Measurements from ENCODE around the gene THBD.

The THBD gene

GRCh38 chr20:23061734-23062561 lies 12.5 kb upstream of the THBD start:
- DNase-seq (ENCODE audit: low spot score), result no peak

GRCh38 chr20:23061262-23061661 lies 11.8 kb upstream of the THBD start:
- no peak for DNase-seq (ENCODE audit: low spot score)

- no peak for DNase-seq (ENCODE audit: low spot score)
Measured at GRCh38 chr20:23060629-23061028, 11.2 kb upstream of the THBD start.

DNA sequence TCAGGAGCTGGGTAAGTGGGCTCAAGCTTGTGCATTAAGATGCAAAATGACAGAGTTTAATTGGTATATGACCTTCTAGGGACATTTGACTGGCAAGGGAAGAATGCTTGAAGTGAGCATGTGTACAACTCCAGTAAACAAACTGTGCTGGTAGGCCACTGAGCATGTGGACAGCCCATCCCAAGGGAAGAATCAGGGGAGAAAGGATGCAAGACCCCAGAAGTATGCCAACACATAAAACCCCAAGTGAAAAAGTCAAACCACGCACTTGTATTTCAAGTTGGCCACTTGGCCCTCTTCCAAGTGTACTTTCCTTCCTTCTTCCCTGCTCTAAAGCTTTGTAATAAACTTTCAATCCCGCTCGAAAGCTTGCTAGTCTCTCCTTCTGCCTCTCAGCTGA lies 10.4 kb upstream of the THBD start:
- no peak for DNase-seq (ENCODE audit: low spot score)

- DNase-seq (ENCODE audit: low spot score), result no peak
Measured at GRCh38 chr20:23059001-23059400, 9.5 kb upstream of the THBD start.

DNA sequence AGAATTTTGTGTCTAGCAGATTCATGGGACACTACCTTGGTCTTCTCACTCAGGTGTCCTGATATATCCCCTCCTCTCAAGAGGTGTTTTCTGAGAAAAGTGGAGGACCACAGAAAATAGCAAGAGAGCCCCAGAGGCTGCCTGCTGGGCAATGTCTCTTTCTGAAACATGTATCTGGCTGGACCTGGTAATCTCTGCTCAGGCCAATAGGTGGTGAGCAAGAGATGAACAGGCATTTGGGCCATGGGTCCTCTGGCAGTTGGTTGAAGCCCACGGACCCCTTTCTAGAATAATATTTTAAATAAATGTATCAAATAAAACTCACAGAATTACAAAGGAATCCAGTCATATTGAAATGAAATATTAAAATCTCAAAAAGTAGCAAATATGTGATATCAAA lies 8.8 kb upstream of the THBD start:
- no peak for DNase-seq (ENCODE audit: low spot score)

DNA sequence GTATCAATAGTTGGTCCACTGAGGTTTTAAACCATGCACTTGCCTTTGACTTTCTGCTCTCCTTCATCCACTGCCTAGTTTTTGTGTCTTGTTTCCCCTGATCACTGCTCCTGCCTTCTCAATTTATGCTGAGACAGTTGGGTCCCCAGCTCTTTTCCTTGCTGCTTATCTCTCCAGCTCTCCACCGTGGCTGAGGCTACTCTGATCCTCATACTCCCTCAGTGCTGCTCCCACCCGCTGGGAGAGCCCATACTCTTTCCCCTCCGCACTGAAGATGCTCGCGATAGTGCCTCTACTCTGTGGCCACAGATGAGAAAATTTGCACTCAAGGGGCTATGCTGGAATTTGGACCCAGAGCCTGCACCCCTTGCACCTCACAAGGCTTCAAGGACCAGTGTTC lies 3.4 kb upstream of the THBD start:
- no peak for DNase-seq (ENCODE audit: low spot score)

GRCh38 chr20:23050847-23051627 lies 1.6 kb upstream of the THBD start:
- no peak for DNase-seq (ENCODE audit: low spot score)

- DNase-seq (ENCODE audit: low spot score), result no peak
Measured at GRCh38 chr20:23050076-23050838, 785 bp upstream of the THBD start.

- DNase-seq (ENCODE audit: low spot score), result no peak
Measured at GRCh38 chr20:23048283-23049200, 930 bp downstream of the THBD start.

- no peak for DNase-seq (ENCODE audit: low spot score)
Measured at GRCh38 chr20:23047738-23048214, 1.7 kb downstream of the THBD start.

DNA sequence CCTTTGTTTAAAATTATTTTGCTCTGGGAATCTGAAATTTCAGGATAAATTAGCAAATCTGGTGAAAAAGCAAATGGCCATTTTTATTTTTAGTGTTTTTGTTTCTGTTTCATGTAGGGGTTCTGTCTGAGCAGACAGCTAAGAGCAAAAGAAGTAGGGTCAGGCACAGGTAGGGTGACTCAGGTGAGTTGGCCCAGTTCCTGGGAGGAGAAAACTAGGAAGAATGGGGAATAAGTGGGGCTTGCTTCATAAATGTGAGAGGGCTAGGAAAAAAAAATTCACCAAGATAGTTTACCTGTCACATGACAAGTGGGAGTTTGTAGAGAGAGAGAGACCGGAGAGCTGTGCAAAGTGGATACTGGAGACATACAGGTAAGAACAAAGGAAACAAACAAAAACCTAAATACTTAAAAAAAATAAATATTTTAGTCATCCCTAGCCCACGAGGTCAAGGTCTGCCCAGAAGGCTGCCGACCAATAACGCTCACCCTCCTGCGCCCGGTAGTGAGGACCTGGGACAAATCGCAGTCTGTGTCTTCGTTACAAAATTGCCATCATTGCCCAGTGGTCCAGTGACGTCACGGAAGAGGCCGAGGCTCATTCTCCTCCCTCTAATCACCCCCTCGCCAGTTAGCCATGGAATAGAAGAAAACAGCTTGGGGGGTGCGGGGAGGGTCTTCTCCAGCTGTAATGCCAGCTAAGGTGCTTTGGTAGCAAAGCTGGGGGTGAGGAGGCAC lies 2.3 kb downstream of the THBD start:
- DNase-seq (ENCODE audit: low spot score), result no peak

- no peak for DNase-seq (ENCODE audit: low spot score)
Measured at GRCh38 chr20:23046431-23046830, 3.0 kb downstream of the THBD start.

DNA sequence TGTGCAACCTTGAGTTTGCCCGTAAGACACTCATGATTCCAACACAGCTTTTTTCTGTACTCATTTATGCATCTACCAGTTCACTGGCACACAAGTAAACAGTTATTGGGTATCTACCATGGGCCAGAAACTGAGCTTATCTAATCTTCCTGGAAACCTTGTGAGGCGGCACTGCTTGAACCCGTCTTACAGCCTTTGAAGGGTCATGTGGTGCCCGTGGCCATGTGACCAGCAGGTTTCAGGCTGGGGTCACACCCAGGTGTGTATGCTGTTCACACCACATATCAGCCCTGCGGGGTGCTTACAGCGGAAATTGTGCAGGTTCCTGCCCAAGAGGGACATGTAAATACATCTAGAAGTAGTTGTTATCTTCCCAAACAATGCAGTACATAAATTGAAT lies 6.1 kb downstream of the THBD start:
- DNase-seq (ENCODE audit: low spot score), result no peak

DNA sequence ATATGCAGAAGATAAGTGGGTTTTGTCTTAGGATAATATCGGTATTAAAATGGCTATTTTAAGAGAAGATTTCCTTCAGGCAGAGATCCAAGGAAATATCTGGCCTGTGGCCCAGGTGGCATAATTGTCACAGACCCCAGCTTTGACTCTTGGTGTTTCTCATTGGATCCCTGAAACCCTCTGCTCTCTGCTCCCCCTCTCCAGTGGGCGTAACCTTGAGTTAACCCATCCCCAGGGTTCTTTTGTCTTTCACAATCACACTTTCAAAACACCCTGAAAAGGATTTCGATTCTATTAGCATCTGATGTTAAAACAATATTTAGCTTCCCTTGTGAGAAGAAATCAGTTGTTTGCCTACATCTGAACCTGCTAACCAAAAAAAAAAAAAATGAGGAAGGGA lies 7.2 kb downstream of the THBD start:
- DNase-seq (ENCODE audit: low spot score), result no peak

- no peak for DNase-seq (ENCODE audit: low spot score)
Measured at GRCh38 chr20:23039885-23040508, 9.5 kb downstream of the THBD start.

GRCh38 chr20:23039136-23039875 lies 10.2 kb downstream of the THBD start:
- no peak for DNase-seq (ENCODE audit: low spot score)

GRCh38 chr20:23037017-23037481 lies 12.4 kb downstream of the THBD start:
- DNase-seq (ENCODE audit: low spot score), result no peak

DNA sequence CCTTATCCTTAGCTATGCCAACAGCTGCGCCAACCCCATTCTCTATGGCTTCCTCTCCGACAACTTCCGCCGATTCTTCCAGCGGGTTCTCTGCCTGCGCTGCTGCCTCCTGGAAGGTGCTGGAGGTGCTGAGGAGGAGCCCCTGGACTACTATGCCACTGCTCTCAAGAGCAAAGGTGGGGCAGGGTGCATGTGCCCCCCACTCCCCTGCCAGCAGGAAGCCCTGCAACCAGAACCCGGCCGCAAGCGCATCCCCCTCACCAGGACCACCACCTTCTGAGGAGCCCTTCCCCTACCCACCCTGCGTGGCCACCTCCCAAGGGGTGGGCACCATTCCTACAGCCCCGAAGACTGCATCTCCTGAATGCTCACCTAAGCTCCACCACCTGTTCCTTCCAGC lies 13.1 kb downstream of the THBD start:
- DNase-seq (ENCODE audit: low spot score), result no peak
